C4-2B (cell line): Measurements from ENCODE around the gene SLC2A13.

ENCODE experiments used
- H3K27ac ChIP-seq: fragments of 450-650 bp; 2 replicates; pipeline ENCODE4 v1.5.1; 2017
- CTCF ChIP-seq: fragments of 450-650 bp; conservative IDR thresholded peaks from 2 replicates; pipeline ENCODE4 v1.5.1; 2017; ENCODE audit warnings: mild to moderate bottlenecking
- ZFX ChIP-seq: fragments of 450-650 bp; IDR thresholded peaks from 2 replicates; pipeline ENCODE4 v1.6.1; 2017

SLC2A13 gene

GRCh38 chr12:40145896-40146295 lies 40.0 kb upstream of the SLC2A13 start:
- TF ChIP-seq ZFX (no peak), CTCF (peak; percentile 7; the same call in 1 of the 2 replicates)
- H3K27ac ChIP-seq: no peak overlapping the region

DNA sequence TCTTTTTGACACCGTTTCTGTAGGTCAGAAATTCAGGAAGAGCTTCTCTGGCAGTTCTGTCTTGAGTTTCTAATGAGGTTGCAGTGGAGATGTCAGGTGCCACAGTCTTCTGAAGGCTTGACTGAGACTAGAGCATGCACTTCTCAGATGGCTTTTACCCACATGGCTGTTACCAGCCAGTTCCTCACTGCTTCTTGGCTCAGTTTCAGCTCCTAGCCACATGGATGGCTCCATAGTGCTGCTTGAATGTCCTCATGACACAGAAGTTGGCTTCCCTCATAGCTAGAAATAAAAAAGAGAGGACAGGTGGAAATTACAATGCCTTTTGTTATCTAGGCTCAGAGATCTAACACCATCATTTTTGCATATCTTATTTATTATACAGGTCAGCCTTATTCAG lies 38.1 kb upstream of the SLC2A13 start:
- H3K27ac ChIP-seq: no peak overlapping the region
- no peak for TF ChIP-seq CTCF

- TF ChIP-seq CTCF (no peak), ZFX (no peak)
- no peak overlapping the region for H3K27ac ChIP-seq
These were observed 36.3 kb upstream of the SLC2A13 start for GRCh38 chr12:40142001-40142744.

DNA sequence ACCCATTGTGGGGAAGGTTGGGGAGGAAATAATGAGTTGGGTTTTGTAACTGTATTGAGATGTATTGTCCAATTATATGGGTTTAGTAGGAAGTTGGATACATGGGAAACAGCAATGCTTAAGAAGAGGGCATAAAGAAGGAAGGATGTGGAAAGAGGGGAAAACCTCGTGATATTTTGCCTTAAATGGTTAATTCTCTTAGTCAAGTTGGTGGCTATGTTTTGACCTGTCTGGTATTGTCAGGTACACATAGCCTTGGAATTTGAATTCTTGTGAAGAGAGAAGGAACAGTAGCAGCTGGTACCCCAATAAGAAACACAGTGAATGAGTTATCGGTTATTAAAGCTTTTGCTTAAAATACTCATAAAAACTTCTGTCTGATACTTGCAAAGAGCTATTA lies 32.6 kb upstream of the SLC2A13 start:
- no peak for TF ChIP-seq ZFX
- no peak for TF ChIP-seq CTCF
- H3K27ac ChIP-seq: no peak overlapping the region

- H3K27ac ChIP-seq: no peak overlapping the region
- TF ChIP-seq CTCF (no peak), ZFX (no peak)
These were observed 31.4 kb upstream of the SLC2A13 start for GRCh38 chr12:40137252-40137651.

- TF ChIP-seq ZFX (no peak), CTCF (no peak)
- no peak overlapping the region for H3K27ac ChIP-seq
These were observed 21.5 kb upstream of the SLC2A13 start for GRCh38 chr12:40127408-40127807.

DNA sequence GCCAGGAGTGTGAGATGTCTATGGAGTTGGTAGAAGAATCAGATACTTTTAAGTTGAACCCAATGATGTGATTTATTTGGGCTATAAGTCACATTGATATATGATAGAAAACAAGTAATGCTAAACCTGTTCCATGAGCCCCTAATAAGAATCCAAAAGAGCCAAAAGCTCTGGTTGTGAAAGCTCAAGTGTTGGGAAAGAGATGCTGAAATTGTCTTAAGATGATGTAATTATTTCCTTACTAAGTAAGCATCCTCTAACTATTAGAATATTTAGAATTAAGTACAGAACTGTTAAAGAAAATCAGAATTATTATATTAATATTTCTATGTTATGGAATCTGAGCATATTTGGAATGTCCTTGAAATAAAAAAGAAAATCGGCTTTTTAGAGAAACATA lies 17.6 kb upstream of the SLC2A13 start:
- no peak for TF ChIP-seq ZFX
- no peak for TF ChIP-seq CTCF
- H3K27ac ChIP-seq: no peak overlapping the region
